GM19463 (cell line): ENCODE measurements around the gene FA2H.
"Not testable (repeated sequence)": the region's sequence is repeated elsewhere in the genome, so short reads cannot be mapped to it uniquely, and the experiment has no call there.

Experiments used
- ATAC-seq: cut with Tn5 transposase; IDR thresholded peaks from one replicate; pipeline ENCODE4 v1.9.1; 2021; ENCODE audit warnings: mild to moderate bottlenecking, moderate library complexity; ENCODE audit not compliant: unreplicated experiment

FA2H gene

DNA sequence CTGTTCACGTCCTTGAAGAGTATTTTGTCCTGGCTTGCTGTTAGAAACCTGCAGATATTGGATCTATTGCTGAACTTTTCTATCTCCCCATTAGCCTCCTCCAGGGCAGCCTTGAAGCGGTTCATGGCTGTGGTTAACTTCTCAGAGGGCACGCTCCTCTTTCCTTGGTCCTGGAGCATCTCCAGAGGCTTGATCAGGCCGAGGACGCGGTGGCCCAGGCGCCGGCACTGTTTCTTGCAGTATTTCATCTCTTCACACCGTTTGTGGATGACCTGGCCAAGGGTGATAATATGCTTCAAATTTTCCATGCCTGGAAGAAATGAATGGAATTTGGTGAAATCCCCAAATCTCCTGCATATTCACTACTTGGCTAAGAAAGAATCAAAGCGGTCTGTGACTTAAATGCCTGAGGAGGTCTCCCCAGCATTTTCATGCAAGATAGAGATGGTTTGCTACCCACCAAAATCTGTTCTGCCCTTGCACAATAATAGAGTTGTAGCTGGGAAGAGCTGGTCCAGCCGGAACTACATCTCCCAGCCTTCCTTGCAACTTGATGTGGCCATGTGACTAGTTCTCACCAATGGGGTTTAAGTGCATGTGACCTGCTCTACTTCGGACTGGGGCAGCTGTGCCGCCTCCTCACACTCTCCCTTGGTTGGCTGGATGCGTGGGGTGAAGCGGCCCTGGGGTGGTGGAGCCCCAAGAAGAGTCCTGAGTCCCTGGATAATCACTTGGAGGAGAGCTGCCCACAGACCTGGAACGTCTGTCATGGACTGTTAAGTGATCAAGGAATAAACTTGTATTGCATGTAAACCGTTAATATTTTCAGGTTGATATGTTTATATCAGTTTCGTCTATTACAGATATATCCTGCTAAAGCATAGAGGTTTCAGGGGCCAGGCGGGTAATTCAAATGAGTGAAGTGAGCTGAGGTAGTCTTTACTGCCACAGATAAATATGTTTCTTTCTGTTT lies 78.9 kb downstream of the FA2H start:
- ATAC-seq, result peak; percentile 83

- no peak for ATAC-seq
Measured at GRCh38 chr16:74691093-74691855, 83.3 kb downstream of the FA2H start.

DNA sequence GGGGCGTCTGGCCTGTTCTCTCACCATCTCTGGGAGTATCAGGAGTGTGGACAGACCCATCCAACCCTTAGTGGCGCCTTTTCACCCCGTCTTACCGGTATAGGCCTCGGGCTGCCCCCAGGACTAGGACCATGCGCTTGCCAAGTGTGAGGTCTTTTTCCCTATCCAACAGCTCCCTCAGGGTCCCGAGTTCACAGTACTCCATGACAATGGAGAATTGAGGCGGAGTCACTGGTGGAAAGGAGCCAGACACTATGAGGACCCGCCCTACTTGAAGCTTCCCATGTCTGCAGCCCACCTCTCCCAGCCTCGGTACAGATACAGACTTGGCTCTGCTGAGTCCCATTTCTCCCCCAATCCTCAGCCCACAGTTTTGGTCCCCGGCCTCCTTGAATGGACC lies 92.1 kb downstream of the FA2H start:
- ATAC-seq, result no peak

- no peak for ATAC-seq
Measured at GRCh38 chr16:74680681-74681080, 93.9 kb downstream of the FA2H start.

- no peak for ATAC-seq
Measured at GRCh38 chr16:74679983-74680382, 94.6 kb downstream of the FA2H start.

DNA sequence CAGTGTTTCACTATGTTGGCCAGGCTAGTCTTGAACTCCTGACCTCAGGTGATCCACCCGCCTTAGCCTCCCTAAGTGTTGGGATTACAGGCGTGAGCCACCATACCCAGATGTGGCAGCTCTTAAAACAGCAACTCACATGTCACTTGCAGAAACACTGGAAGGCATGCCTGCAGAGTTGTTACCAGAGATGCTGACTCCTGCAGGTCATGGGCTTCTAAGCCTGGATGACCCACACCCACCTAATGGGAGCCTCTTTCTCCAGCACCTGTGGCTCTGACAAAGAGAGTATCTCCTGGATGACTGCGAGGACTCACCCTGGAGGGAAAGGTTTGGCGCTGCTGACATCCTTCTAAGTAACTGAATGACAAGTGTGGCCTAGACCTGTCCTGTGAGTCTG lies 96.8 kb downstream of the FA2H start:
- ATAC-seq, result no peak

DNA sequence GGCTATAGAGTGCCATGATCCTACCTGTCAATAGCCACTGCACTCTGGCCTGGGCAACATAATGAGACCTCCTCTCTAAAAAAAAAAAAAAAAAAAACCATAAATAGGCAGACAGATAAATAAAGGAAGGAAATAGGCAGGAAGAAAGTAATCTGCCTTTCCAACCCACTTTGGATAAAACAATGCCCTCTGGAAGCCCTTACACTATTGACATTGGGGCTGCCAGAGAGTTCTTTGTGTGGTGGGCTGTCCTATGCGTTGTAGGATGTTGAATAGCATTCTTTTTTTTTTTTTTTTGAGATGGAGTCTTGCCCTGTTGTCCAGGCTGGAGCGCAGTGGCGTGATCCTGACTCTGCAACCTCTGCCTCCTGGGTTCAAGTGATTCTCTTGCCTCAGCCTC lies 100.7 kb downstream of the FA2H start:
- no peak for ATAC-seq

DNA sequence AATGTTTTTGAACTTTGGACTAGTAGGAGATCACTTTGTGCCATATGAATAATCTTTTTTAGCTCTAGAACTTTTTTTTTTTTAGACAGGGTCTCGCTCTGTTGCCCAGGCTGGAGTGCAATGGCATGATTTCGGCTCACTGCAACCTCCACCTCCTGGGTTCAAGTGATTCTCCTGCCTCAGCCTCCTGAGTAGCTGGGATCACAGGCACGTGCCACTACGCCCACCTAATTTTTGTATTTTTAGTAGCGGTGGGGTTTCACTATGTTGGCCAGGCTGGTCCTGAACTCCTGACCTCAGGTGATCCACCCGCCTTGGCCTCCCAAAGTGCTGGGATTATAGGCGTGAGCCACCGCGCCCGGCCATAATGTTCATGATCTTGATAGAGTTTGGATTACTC lies 105.7 kb downstream of the FA2H start:
- ATAC-seq, result not testable (repeated sequence)

DNA sequence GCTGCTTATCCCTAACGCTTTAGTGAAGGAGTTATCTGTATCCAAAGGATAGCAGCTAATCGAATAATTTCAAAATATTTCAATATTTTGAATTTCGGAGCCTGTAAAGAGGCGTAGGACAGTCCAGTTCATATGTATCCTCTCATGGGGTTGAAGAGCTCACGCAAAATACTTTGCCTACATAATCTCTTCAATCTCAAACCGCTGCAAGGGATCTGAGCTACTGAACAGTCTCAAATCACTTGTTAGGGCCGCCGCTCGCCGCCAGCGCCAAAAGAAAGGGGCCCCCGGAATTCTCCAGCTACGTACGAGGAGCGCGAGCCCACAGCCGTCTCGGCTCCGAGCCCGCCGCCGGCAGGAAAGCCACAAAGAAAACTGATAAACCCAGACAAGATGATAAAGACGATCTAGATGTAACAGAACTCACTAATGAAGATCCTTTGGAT lies 107.3 kb downstream of the FA2H start:
- no peak for ATAC-seq

GRCh38 chr16:74666425-74667254 lies 108.0 kb downstream of the FA2H start, which contains the start of gene RFWD3:
Gene RFWD3 (minus strand): TSS chr16:74666877. CDS start chr16:74661449, 5,428 bp downstream.
- ATAC-seq, result peak; percentile 100

- ATAC-seq, result no peak
Measured at GRCh38 chr16:74666010-74666421, 108.6 kb downstream of the FA2H start.
